MCF 10A (cell line): ENCODE results near the gene MICALL1. TPM values are rescaled to one million over a fixed set of nuclear protein-coding genes. Genes with fewer than 3 reads are reported as not detected.
A peak's percentile ranks its signal among the peaks of the same experiment; 100 is the strongest.

Source experiments
- BruUV-seq: library from RNA; stranded (reverse); fragments of 400-500 nt; replicated peaks from 2 replicates; lab custom pipeline; 2021; lab: Mats Ljungman, UMichigan
- CTCF ChIA-PET: fragments of 300-600 bp; sonication (Branson Sonifier 250); formaldehyde crosslinking; extraction: SDS; loops from one replicate; lab custom pipeline; 2021; ENCODE audit warnings: antibody characterized with exemption, inconsistent platforms; lab: Yijun Ruan, JAX
- POLR2A ChIA-PET: fragments of 300-600, 350-650 bp; sonication (Branson Sonifier 250); formaldehyde crosslinking; extraction: SDS; loops from one replicate; lab custom pipeline; 2020; ENCODE audit warnings: antibody characterized with exemption, inconsistent platforms; lab: Yijun Ruan, JAX
- DNase-seq: peaks from one replicate; pipeline ENCODE4 v3.0.0-alpha.2; 2018; ENCODE audit not compliant: unreplicated experiment
- H3K27ac Mint-ChIP-seq: one replicate; pipeline ENCODE4 v1.8.0; 2022; ENCODE audit warnings: mild to moderate bottlenecking, low read depth, mixed read lengths; ENCODE audit not compliant: unreplicated experiment
- H3K27me3 Mint-ChIP-seq: one replicate; pipeline ENCODE4 v1.8.0; 2022; ENCODE audit warnings: mixed read lengths; ENCODE audit not compliant: insufficient read depth, unreplicated experiment
- H3K36me3 Mint-ChIP-seq: one replicate; pipeline ENCODE4 v1.8.0; 2022; ENCODE audit warnings: mild to moderate bottlenecking, moderate library complexity, mixed read lengths; ENCODE audit not compliant: insufficient read depth, unreplicated experiment
- H3K4me1 Mint-ChIP-seq: one replicate; pipeline ENCODE4 v1.8.0; 2022; ENCODE audit warnings: mixed read lengths; ENCODE audit not compliant: insufficient read depth, unreplicated experiment
- H3K4me3 Mint-ChIP-seq: one replicate; pipeline ENCODE4 v1.8.0; 2022; ENCODE audit warnings: mild to moderate bottlenecking, moderate library complexity, mixed read lengths; ENCODE audit not compliant: unreplicated experiment
- H3K9me3 Mint-ChIP-seq: one replicate; pipeline ENCODE4 v1.8.0; 2022; ENCODE audit warnings: mixed read lengths; ENCODE audit not compliant: unreplicated experiment
- CTCF ChIP-seq: fragments of 200-600 bp; IDR thresholded peaks from one replicate; pipeline ENCODE4 v1.8.0; 2022; ENCODE audit warnings: antibody characterized with exemption, mild to moderate bottlenecking; ENCODE audit not compliant: unreplicated experiment
- intact Hi-C: fragments of 100-400 bp; cut with micrococcal nuclease; formaldehyde crosslinking; loops from 2 replicates; pipeline ENCODE4 v1.14.1; 2022
- total RNA-seq: library from RNA; stranded (reverse); gene quantifications from 2 replicates; pipeline ENCODE4 v1.2.3, GENCODE V29; 2022

Gene MICALL1
- total RNA-seq, 1 experiment from 2014 or later: 165 TPM

GRCh38 chr22:37916311-37916710 is 10.2 kb downstream of the MICALL1 start:
- POLR2A ChIA-PET: interaction anchor here (0.8 to 3.9 kb wide), 2 partner anchors 11 to 17 kb away, joined by 6 to 15 read pairs; partner anchors contain the start of gene MICALL1
- TF ChIP-seq CTCF: no peak
- BruUV-seq: no TSS peak
- DNase-seq: no peak
- Mint-ChIP-seq H3K36me3 (peaks cover 74% of the 10 kb centered on the region), H3K27me3 (no peaks in the 10 kb centered on the region), H3K27ac (no peak overlapping the region), H3K4me1 (no peaks in the 10 kb centered on the region), H3K9me3 (no peaks in the 10 kb centered on the region), H3K4me3 (no peak overlapping the region)
- CTCF ChIA-PET: interaction anchor here (0.6 to 1.4 kb wide), 4 partner anchors 16 to 29 kb away, joined by 3 read pairs; no protein-coding TSS in a partner anchor
- intact Hi-C loops: no loop called here

GRCh38 chr22:37917874-37918548 is 11.9 kb downstream of the MICALL1 start:
- Mint-ChIP-seq H3K9me3 (no peaks in the 10 kb centered on the region), H3K36me3 (peaks cover 72% of the 10 kb centered on the region), H3K4me1 (no peaks in the 10 kb centered on the region), H3K27ac (no peak overlapping the region), H3K27me3 (no peaks in the 10 kb centered on the region), H3K4me3 (no peak overlapping the region)
- ChIA-PET CTCF (interaction anchor here (0.6 to 1.2 kb wide), 3 partner anchors 19 to 30 kb away, joined by 3 to 4 read pairs (median 3); no protein-coding TSS in a partner anchor), POLR2A (interaction anchor here (0.8 to 3.9 kb wide), 5 partner anchors 11 to 76 kb away, joined by 3 to 15 read pairs (median 3); partner anchors contain the start of gene MICALL1)
- TF ChIP-seq CTCF: no peak
- BruUV-seq: no TSS peak
- intact Hi-C loops: no loop called here
- no peak for DNase-seq

- ChIA-PET POLR2A (interaction anchor here (0.8 to 1.8 kb wide), 4 partner anchors 11 to 75 kb away, joined by 3 to 6 read pairs (median 3); partner anchors contain the start of gene MICALL1), CTCF (interaction anchor here (0.6 to 1.1 kb wide), 3 partner anchors 20 to 246 kb away, joined by 3 to 4 read pairs (median 3); no protein-coding TSS in a partner anchor)
- no peak for TF ChIP-seq CTCF
- Mint-ChIP-seq H3K36me3 (peaks cover 72% of the 10 kb centered on the region), H3K27ac (no peak overlapping the region), H3K4me3 (no peak overlapping the region), H3K9me3 (no peaks in the 10 kb centered on the region), H3K4me1 (no peaks in the 10 kb centered on the region), H3K27me3 (no peaks in the 10 kb centered on the region)
- intact Hi-C loops: no loop called here
- BruUV-seq: no TSS peak
- DNase-seq: no peak
Measured at GRCh38 chr22:37918580-37919270, 12.6 kb downstream of the MICALL1 start.

GRCh38 chr22:37920126-37920525 is 14.0 kb downstream of the MICALL1 start:
- CTCF ChIA-PET: interaction anchor here (0.8 kb wide), 1 partner anchor 276 kb away, joined by 3 read pairs; no protein-coding TSS in a partner anchor
- Mint-ChIP-seq H3K36me3 (peaks cover 65% of the 10 kb centered on the region), H3K9me3 (no peaks in the 10 kb centered on the region), H3K4me1 (no peaks in the 10 kb centered on the region), H3K4me3 (no peak overlapping the region), H3K27ac (peak overlapping the region; percentile 80), H3K27me3 (no peaks in the 10 kb centered on the region)
- intact Hi-C loops: no loop called here
- no TSS peak for BruUV-seq
- POLR2A ChIA-PET: no interaction called here
- no peak for DNase-seq
- no peak for TF ChIP-seq CTCF
